H9 (cell line): Measurements from ENCODE around the gene CASQ2. TPM values are rescaled to one million over a fixed set of nuclear protein-coding genes. Genes with fewer than 3 reads are reported as not detected.

Experiments
- DNase-seq: peaks from one replicate; pipeline ENCODE4 v3.0.0-alpha.2; 2017
- H2AFZ ChIP-seq: one replicate; pipeline ENCODE4 v1.6.1; 2013; ENCODE audit warnings: mild to moderate bottlenecking, low read length, control low read depth, moderate library complexity
- H2AK5ac ChIP-seq: 2 replicates; pipeline ENCODE4 v1.6.1; 2013; ENCODE audit warnings: low read length, control low read depth, mixed read lengths; ENCODE audit not compliant: insufficient read length
- H2BK120ac ChIP-seq: one replicate; pipeline ENCODE4 v1.6.1; 2013; ENCODE audit warnings: low read depth, mild to moderate bottlenecking, low read length, control low read depth, inconsistent platforms; ENCODE audit not compliant: poor library complexity, severe bottlenecking
- H2BK12ac ChIP-seq: 2 replicates; pipeline ENCODE4 v1.6.1; 2013; ENCODE audit warnings: low read length, control low read depth, mixed read lengths, low read depth; ENCODE audit not compliant: insufficient read length
- H2BK15ac ChIP-seq: 2 replicates; pipeline ENCODE4 v1.6.1; 2013; ENCODE audit warnings: low read depth, low read length, control low read depth
- H2BK20ac ChIP-seq: one replicate; pipeline ENCODE4 v1.6.1; 2013; ENCODE audit warnings: low read depth, mild to moderate bottlenecking, low read length, control low read depth, inconsistent platforms; ENCODE audit not compliant: poor library complexity, severe bottlenecking
- H2BK5ac ChIP-seq: 2 replicates; pipeline ENCODE4 v1.6.1; 2013; ENCODE audit warnings: low read length, control low read depth, mixed read lengths; ENCODE audit not compliant: insufficient read length
- H3K14ac ChIP-seq: 2 replicates; pipeline ENCODE4 v1.6.1; 2013; ENCODE audit warnings: low read length, control low read depth; ENCODE audit not compliant: insufficient read depth
- H3K18ac ChIP-seq: 2 replicates; pipeline ENCODE4 v1.6.1; 2013; ENCODE audit warnings: low read depth, mild to moderate bottlenecking, mixed read lengths, low read length, control low read depth; ENCODE audit not compliant: insufficient read length
- H3K23ac ChIP-seq: 2 replicates; pipeline ENCODE4 v1.6.1; 2013; ENCODE audit warnings: low read length, control low read depth, mixed read lengths, low read depth; ENCODE audit not compliant: insufficient read length
- H3K23me2 ChIP-seq: 2 replicates; pipeline ENCODE4 v1.6.1; 2013; ENCODE audit warnings: low read depth, mild to moderate bottlenecking, mixed read lengths, low read length, control low read depth; ENCODE audit not compliant: insufficient read length, poor library complexity, severe bottlenecking
- H3K27ac ChIP-seq: 2 replicates; pipeline ENCODE4 v1.5.1; 2013; ENCODE audit warnings: low read length, control low read depth, mixed read lengths, low read depth; ENCODE audit not compliant: insufficient read length
- H3K27me3 ChIP-seq: 2 replicates; pipeline ENCODE4 v1.6.1; 2013; ENCODE audit warnings: low read length, control low read depth, inconsistent platforms; ENCODE audit not compliant: insufficient read depth
- H3K4ac ChIP-seq: 2 replicates; pipeline ENCODE4 v1.6.1; 2013; ENCODE audit warnings: low read depth, mild to moderate bottlenecking, control low read depth, inconsistent platforms, low read length, moderate library complexity
- H3K4me1 ChIP-seq: 2 replicates; pipeline ENCODE4 v1.6.1; 2013; ENCODE audit warnings: low read length, control low read depth, inconsistent platforms; ENCODE audit not compliant: insufficient read depth
- H3K4me2 ChIP-seq: 2 replicates; pipeline ENCODE4 v1.6.1; 2013; ENCODE audit warnings: low read length, control low read depth, mixed read lengths; ENCODE audit not compliant: insufficient read length, insufficient read depth
- H3K56ac ChIP-seq: 2 replicates; pipeline ENCODE4 v1.6.1; 2013; ENCODE audit warnings: low read depth, mild to moderate bottlenecking, mixed read lengths, low read length, control low read depth; ENCODE audit not compliant: insufficient read length
- H3K79me1 ChIP-seq: 2 replicates; pipeline ENCODE4 v1.6.1; 2013; ENCODE audit warnings: low read depth, mild to moderate bottlenecking, moderate library complexity, low read length, control low read depth, inconsistent platforms; ENCODE audit not compliant: insufficient read depth, poor library complexity, severe bottlenecking
- H3K79me2 ChIP-seq: 2 replicates; pipeline ENCODE4 v1.6.1; 2013; ENCODE audit warnings: low read length, control low read depth, inconsistent platforms; ENCODE audit not compliant: insufficient read depth
- H3K9ac ChIP-seq: 2 replicates; pipeline ENCODE4 v1.6.1; 2013; ENCODE audit warnings: low read length, control low read depth, mixed read lengths; ENCODE audit not compliant: insufficient read length; ENCODE audit errors: extremely low read depth
- H3K9me3 ChIP-seq: one replicate; pipeline ENCODE4 v1.6.1; 2013; ENCODE audit warnings: low read depth, low read length, inconsistent platforms; ENCODE audit not compliant: control insufficient read depth
- H3T11ph ChIP-seq: one replicate; pipeline ENCODE4 v1.6.1; 2013; ENCODE audit warnings: mild to moderate bottlenecking, low read length, control low read depth, inconsistent platforms
- H4K20me1 ChIP-seq: one replicate; pipeline ENCODE4 v1.6.1; 2013; ENCODE audit not compliant: control insufficient read depth, insufficient read length, insufficient read depth
- H4K5ac ChIP-seq: 2 replicates; pipeline ENCODE4 v1.6.1; 2013; ENCODE audit warnings: low read depth, mild to moderate bottlenecking, mixed read lengths, low read length, control low read depth; ENCODE audit not compliant: insufficient read length
- H4K8ac ChIP-seq: replicated peaks from 2 replicates; pipeline ENCODE4 v1.6.1; 2013; ENCODE audit warnings: low read length, control low read depth, mixed read lengths, low read depth; ENCODE audit not compliant: insufficient read length
- H4K91ac ChIP-seq: 2 replicates; pipeline ENCODE4 v1.6.1; 2013; ENCODE audit warnings: low read depth, mild to moderate bottlenecking, moderate library complexity, mixed read lengths, low read length, control low read depth; ENCODE audit not compliant: insufficient read length
- H3K27ac Mint-ChIP-seq, 3 experiments: 2 replicates in 2 of 3; 3 replicates in 1 of 3; pipeline ENCODE4 v1.8.0; 2020 to 2021; ENCODE audit warnings: mixed read lengths in 3 of 3, mild to moderate bottlenecking in 1 of 3, moderate library complexity in 1 of 3
- H3K27me3 Mint-ChIP-seq: 2 replicates; pipeline ENCODE4 v1.8.0; 2021; ENCODE audit warnings: low read depth, mild to moderate bottlenecking, moderate library complexity, mixed read lengths
- H3K36me3 Mint-ChIP-seq, 3 experiments: 2 replicates in 2 of 3; 3 replicates in 1 of 3; pipeline ENCODE4 v1.8.0; 2020 to 2021; ENCODE audit warnings: low read depth in 3 of 3, mixed read lengths in 3 of 3; ENCODE audit not compliant: insufficient read depth in 1 of 3
- H3K4me1 Mint-ChIP-seq, 2 experiments: 2 replicates each; pipeline ENCODE4 v1.8.0; 2020; ENCODE audit warnings: mixed read lengths in 2 of 2
- H3K4me3 Mint-ChIP-seq, 2 experiments: 2 replicates in 1 of 2; 3 replicates in 1 of 2; pipeline ENCODE4 v1.8.0; 2020 to 2021; ENCODE audit warnings: mild to moderate bottlenecking in 2 of 2, mixed read lengths in 2 of 2, moderate library complexity in 1 of 2
- H3K9me3 Mint-ChIP-seq, 2 experiments: 2 replicates in 1 of 2; 3 replicates in 1 of 2; pipeline ENCODE4 v1.8.0; 2020; ENCODE audit warnings: mild to moderate bottlenecking in 2 of 2, mixed read lengths in 2 of 2, moderate library complexity in 1 of 2
- CTCF ChIP-seq: fragments of 200-600 bp; sonication (generic); conservative IDR thresholded peaks from 3 replicates; pipeline ENCODE4 v1.8.0; 2021; ENCODE audit warnings: antibody characterized with exemption, mild to moderate bottlenecking
- WGBS: extraction: QIAGEN DNeasy Blood & Tissue Kit; methylation state at CpG from one replicate; pipeline ENCODE4 v1.1.7; 2013; ENCODE audit warnings: missing lambda C conversion rate, low lambda C conversion rate, mixed read lengths; ENCODE audit not compliant: insufficient read length; ENCODE audit errors: extremely low coverage; 5-methylcytosine and 5-hydroxymethylcytosine counted together
- total RNA-seq: library from RNA; stranded (reverse); gene quantifications from 2 replicates; pipeline ENCODE4 v1.2.1, GENCODE V29; 2021

The CASQ2 gene
- total RNA-seq, 1 experiment from 2014 or later, result not detected

- no peak for DNase-seq
- Histone ChIP-seq H4K5ac (no peak overlapping the region), H3K14ac (no peak overlapping the region), H2AFZ (no peak overlapping the region), H4K20me1 (no peaks in the 10 kb centered on the region), H2BK20ac (no peak overlapping the region), H2AK5ac (no peak overlapping the region), H3K27ac (no peak overlapping the region), H3T11ph (no peak overlapping the region), H3K18ac (no peak overlapping the region), H3K56ac (no peak overlapping the region), H3K23ac (no peak overlapping the region), H2BK12ac (no peak overlapping the region), H2BK5ac (no peak overlapping the region), H3K4me2 (no peak overlapping the region), H3K27me3 (no peaks in the 10 kb centered on the region), H3K9me3 (no peaks in the 10 kb centered on the region), H3K23me2 (no peaks in the 10 kb centered on the region), H3K79me1 (no peaks in the 10 kb centered on the region), H3K9ac (no peak overlapping the region), H3K4ac (no peak overlapping the region), H4K8ac (no peak overlapping the region), H3K79me2 (no peaks in the 10 kb centered on the region), H2BK15ac (no peak overlapping the region), H4K91ac (no peak overlapping the region), H3K4me1 (peaks cover 5% of the 10 kb centered on the region; the same call in 1 of the 2 replicates), H2BK120ac (no peak overlapping the region)
- Mint-ChIP-seq H3K9me3 (peaks cover 2 to 5% of the 10 kb centered on the region in 2 experiments; a peak in 3 of 5 replicates), H3K36me3 (no peaks in the 10 kb centered on the region), H3K27ac (no peak overlapping the region), H3K4me3 (no peak overlapping the region), H3K4me1 (peaks cover 11% of the 10 kb centered on the region in 2 experiments), H3K27me3 (no peaks in the 10 kb centered on the region; the same call in 1 of the 2 replicates)
- no peak for TF ChIP-seq CTCF
- WGBS, result no CpG with 5 or more reads among the region's 2 CpGs
Observed at GRCh38 chr1:115809847-115810246, 41.3 kb upstream of the CASQ2 start.
